ENCODE data around the gene CHCHD6. TPM values are rescaled to one million over a fixed set of nuclear protein-coding genes. Genes with fewer than 3 reads are reported as not detected.

CHCHD6 gene
- total and polyA plus RNA-seq, 2 of the 4 experiments (the other 2 are of a cell fraction): 18.8 to 28.9 TPM

DNA sequence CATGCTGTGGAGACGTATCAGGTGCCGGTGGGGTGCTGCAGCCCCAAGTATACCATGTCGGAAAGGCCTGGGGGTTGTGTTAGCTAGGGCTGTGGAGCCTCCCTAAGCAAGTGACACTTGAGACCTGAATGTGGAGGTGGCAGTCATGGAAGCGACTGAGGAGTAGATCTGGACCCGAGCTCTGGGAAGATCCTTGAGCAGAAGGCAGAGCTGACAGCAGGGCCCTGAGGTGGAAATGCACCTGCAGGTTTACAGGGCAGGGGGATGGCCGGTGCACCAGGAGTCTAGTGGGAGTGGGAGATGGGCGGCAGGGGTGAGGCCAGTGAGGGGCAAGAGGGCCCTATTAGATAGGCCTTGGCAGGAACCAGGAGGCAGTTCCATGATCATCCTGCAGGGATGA is 187.1 kb downstream of the CHCHD6 start:
- H2BK120ac ChIP-seq (ENCODE audit: low read depth, low read length): no peak overlapping the region
- no peak overlapping the region for H3K4me2 ChIP-seq (ENCODE audit: low read depth, low read length)
- H3K36me3 ChIP-seq (ENCODE audit: control insufficient read depth, insufficient read depth, low read length): no peaks in the 10 kb centered on the region
- no peak overlapping the region for H3K9ac ChIP-seq (ENCODE audit: low read depth, low read length)
- no peak overlapping the region for H4K5ac ChIP-seq (ENCODE audit: low read depth, low read length)
- H3K27me3 ChIP-seq (ENCODE audit: control insufficient read depth, insufficient read depth, low read length): no peaks in the 10 kb centered on the region
- H3K4me3 ChIP-seq (ENCODE audit: insufficient read depth, low read depth, low read length): no peak overlapping the region
- H3K27ac ChIP-seq (ENCODE audit: insufficient read depth, low read length): no peak overlapping the region
- dilution Hi-C loops (cut with HindIII; ENCODE audit: low sequenced_read_pairs, unreplicated experiment): no loop called here
- H4K20me1 ChIP-seq (ENCODE audit: insufficient read depth, low read length): no peaks in the 10 kb centered on the region
- no peak overlapping the region for H3K14ac ChIP-seq (replicated peaks; ENCODE audit: low read depth, low read length)
- DNase-seq (no peak), ATAC-seq (ENCODE audit: low read depth) (no peak)
- peaks cover 6% of the 10 kb centered on the region; the same call in 1 of the 2 replicates for H3K9me1 ChIP-seq (ENCODE audit: insufficient read depth, low read length)
- POLR2A ChIA-PET (ENCODE audit: unreplicated experiment): no interaction called here
- H3K23ac ChIP-seq (ENCODE audit: low read depth, low read length): no peak overlapping the region
- no peak for TF ChIP-seq CEBPB (IDR thresholded peaks at IDR 0.05; ENCODE audit: low read depth, low read length)
- TF ChIP-seq MAZ (IDR thresholded peaks at IDR 0.05; ENCODE audit: borderline replicate concordance, low read depth, low read length): no peak
- TF ChIP-seq SMC3 (IDR thresholded peaks at IDR 0.05; ENCODE audit: low read depth, low read length): no peak
- TF ChIP-seq POLR2A (IDR thresholded peaks at IDR 0.05; ENCODE audit: low read depth, low read length): no peak
- TF ChIP-seq, protein P1, sequence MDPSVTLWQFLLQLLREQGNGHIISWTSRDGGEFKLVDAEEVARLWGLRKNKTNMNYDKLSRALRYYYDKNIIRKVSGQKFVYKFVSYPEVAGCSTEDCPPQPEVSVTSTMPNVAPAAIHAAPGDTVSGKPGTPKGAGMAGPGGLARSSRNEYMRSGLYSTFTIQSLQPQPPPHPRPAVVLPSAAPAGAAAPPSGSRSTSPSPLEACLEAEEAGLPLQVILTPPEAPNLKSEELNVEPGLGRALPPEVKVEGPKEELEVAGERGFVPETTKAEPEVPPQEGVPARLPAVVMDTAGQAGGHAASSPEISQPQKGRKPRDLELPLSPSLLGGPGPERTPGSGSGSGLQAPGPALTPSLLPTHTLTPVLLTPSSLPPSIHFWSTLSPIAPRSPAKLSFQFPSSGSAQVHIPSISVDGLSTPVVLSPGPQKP (IDR thresholded peaks at IDR 0.05; ENCODE audit: borderline replicate concordance, low read depth, low read length): no peak
- TF ChIP-seq RCOR1 (IDR thresholded peaks at IDR 0.05; ENCODE audit: insufficient replicate concordance, low read length): no peak
- no peak for TF ChIP-seq NFE2L2 (IDR thresholded peaks at IDR 0.05; ENCODE audit: low read depth, low read length)
- TF ChIP-seq, protein P2, sequence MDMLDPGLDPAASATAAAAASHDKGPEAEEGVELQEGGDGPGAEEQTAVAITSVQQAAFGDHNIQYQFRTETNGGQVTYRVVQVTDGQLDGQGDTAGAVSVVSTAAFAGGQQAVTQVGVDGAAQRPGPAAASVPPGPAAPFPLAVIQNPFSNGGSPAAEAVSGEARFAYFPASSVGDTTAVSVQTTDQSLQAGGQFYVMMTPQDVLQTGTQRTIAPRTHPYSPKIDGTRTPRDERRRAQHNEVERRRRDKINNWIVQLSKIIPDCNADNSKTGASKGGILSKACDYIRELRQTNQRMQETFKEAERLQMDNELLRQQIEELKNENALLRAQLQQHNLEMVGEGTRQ (IDR thresholded peaks at IDR 0.05; ENCODE audit: low read depth, low read length): no peak
- no peak for TF ChIP-seq RAD21 (IDR thresholded peaks at IDR 0.05; ENCODE audit: low read length)
- no peak for TF ChIP-seq MXI1 (IDR thresholded peaks at IDR 0.05; ENCODE audit: borderline replicate concordance, low read depth, low read length)
- no peak for TF ChIP-seq CHD1 (IDR thresholded peaks at IDR 0.05; ENCODE audit: low read depth, low read length)
- no peak for TF ChIP-seq FOS (IDR thresholded peaks at IDR 0.05; ENCODE audit: low read depth, low read length)
- no peak for TF ChIP-seq RFX5 (IDR thresholded peaks at IDR 0.05; ENCODE audit: low read depth, low read length)
- TF ChIP-seq, protein P3, sequence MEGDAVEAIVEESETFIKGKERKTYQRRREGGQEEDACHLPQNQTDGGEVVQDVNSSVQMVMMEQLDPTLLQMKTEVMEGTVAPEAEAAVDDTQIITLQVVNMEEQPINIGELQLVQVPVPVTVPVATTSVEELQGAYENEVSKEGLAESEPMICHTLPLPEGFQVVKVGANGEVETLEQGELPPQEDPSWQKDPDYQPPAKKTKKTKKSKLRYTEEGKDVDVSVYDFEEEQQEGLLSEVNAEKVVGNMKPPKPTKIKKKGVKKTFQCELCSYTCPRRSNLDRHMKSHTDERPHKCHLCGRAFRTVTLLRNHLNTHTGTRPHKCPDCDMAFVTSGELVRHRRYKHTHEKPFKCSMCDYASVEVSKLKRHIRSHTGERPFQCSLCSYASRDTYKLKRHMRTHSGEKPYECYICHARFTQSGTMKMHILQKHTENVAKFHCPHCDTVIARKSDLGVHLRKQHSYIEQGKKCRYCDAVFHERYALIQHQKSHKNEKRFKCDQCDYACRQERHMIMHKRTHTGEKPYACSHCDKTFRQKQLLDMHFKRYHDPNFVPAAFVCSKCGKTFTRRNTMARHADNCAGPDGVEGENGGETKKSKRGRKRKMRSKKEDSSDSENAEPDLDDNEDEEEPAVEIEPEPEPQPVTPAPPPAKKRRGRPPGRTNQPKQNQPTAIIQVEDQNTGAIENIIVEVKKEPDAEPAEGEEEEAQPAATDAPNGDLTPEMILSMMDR (conservative IDR thresholded peaks at IDR 0.05; ENCODE audit: low read depth, low read length): no peak
- no peak for TF ChIP-seq BHLHE40 (IDR thresholded peaks at IDR 0.05; ENCODE audit: low read depth, low read length)
- no peak for TF ChIP-seq MAFK (IDR thresholded peaks at IDR 0.05; ENCODE audit: low read depth, low read length)
- no TSS peak for BruUV-seq (replicated peaks)
- in situ Hi-C loops (cut with MboI; ENCODE audit: low sequenced_read_pairs): no loop called here
- no peak overlapping the region for H2AK5ac ChIP-seq (ENCODE audit: low read depth, low read length)
- no peak overlapping the region for H3K4ac ChIP-seq (ENCODE audit: low read depth, low read length)
- no peak overlapping the region for H4K8ac ChIP-seq (ENCODE audit: low read depth in 2 of 2, low read length in 2 of 2)
- H3K79me1 ChIP-seq (ENCODE audit: low read depth in 1 of 2, low read length in 2 of 2): no peaks in the 10 kb centered on the region
- no peaks in the 10 kb centered on the region for H3K9me3 ChIP-seq (ENCODE audit: control insufficient read depth, insufficient read depth, low read length)
- H2AFZ ChIP-seq (replicated peaks; ENCODE audit: low read length, poor library complexity): no peak overlapping the region
- intact Hi-C loops (cut with micrococcal nuclease): no loop called here
- CTCF ChIA-PET: no interaction called here
- H2BK20ac ChIP-seq (ENCODE audit: low read depth, low read length): no peak overlapping the region
- H2AK9ac ChIP-seq (replicated peaks; ENCODE audit: low read depth, low read length, poor library complexity): no peak overlapping the region
- 100% methylated on average over 4 of the region's 7 CpGs; no CpG with 5 or more reads in 1 of the 2 experiments for WGBS, 2 experiments (ENCODE audit: extremely low coverage in 2 of 2, insufficient read length in 1 of 2)
- H2BK15ac ChIP-seq (ENCODE audit: low read depth, low read length): no peak overlapping the region
- no peak overlapping the region for H2BK5ac ChIP-seq (ENCODE audit: low read depth, low read length, poor library complexity, severe bottlenecking)
- H3K4me1 ChIP-seq (ENCODE audit: control insufficient read depth, insufficient read depth, low read length): peaks cover 4% of the 10 kb centered on the region
- H3K18ac ChIP-seq (ENCODE audit: low read depth, low read length): no peak overlapping the region
- H4K91ac ChIP-seq (ENCODE audit: insufficient read depth, low read depth, low read length): no peak overlapping the region
- H3K56ac ChIP-seq (ENCODE audit: extremely low read depth, insufficient read depth, low read length): no peak overlapping the region

All from IMR-90 (cell line).